Activated CD8-positive, alpha-beta T cell treated with anti-CD3 and anti-CD28 coated beads, Interleukin-2, amount 10 ng/mL, durations not matched to agents 7 days and 5 days (primary cell): ENCODE data around the gene ZBTB21. TPM values are rescaled to one million over a fixed set of nuclear protein-coding genes. Genes with fewer than 3 reads are reported as not detected.
A peak's percentile ranks its signal among the peaks of the same experiment; 100 is the strongest.

Experiments
- ATAC-seq: fragments of 150-1000 bp; cut with Tn5 transposase; one replicate; pipeline ENCODE4 v1.10.0; 2021; ENCODE audit warnings: moderate library complexity
- CTCF ChIA-PET: fragments of 350-600 bp; sonication (Branson Sonifier 250); formaldehyde crosslinking; loops from one replicate; lab custom pipeline; 2021; ENCODE audit warnings: antibody characterized with exemption; lab: Charles Lee
- POLR2A ChIA-PET: fragments of 350-600 bp; sonication (Branson Sonifier 250); formaldehyde crosslinking; loops from one replicate; lab custom pipeline; 2021; ENCODE audit warnings: antibody characterized with exemption; lab: Charles Lee
- DNase-seq: peaks from one replicate; pipeline ENCODE4 v3.0.0-alpha.2; 2020
- H3K27ac Mint-ChIP-seq: one replicate; pipeline ENCODE4 v1.8.0; 2021; ENCODE audit warnings: mild to moderate bottlenecking, mixed read lengths
- H3K27me3 Mint-ChIP-seq: one replicate; pipeline ENCODE4 v1.8.0; 2021; ENCODE audit warnings: low read depth, mixed read lengths
- H3K36me3 Mint-ChIP-seq: one replicate; pipeline ENCODE4 v1.8.0; 2021; ENCODE audit warnings: low read depth, mixed read lengths
- H3K4me1 Mint-ChIP-seq: one replicate; pipeline ENCODE4 v1.8.0; 2021; ENCODE audit warnings: low read depth, mixed read lengths
- H3K4me3 Mint-ChIP-seq: one replicate; pipeline ENCODE4 v1.8.0; 2021; ENCODE audit warnings: mild to moderate bottlenecking, mixed read lengths
- H3K9me3 Mint-ChIP-seq: one replicate; pipeline ENCODE4 v1.8.0; 2022; ENCODE audit warnings: mixed read lengths; ENCODE audit not compliant: insufficient read depth
- total RNA-seq, 2 experiments: library from RNA; stranded (reverse); gene quantifications; one replicate each; pipeline ENCODE4 v1.2.3, GENCODE V29; 2021

ZBTB21 gene
- total RNA-seq, 2 experiments from 2014 or later, result 19.5 to 23.6 TPM

DNA sequence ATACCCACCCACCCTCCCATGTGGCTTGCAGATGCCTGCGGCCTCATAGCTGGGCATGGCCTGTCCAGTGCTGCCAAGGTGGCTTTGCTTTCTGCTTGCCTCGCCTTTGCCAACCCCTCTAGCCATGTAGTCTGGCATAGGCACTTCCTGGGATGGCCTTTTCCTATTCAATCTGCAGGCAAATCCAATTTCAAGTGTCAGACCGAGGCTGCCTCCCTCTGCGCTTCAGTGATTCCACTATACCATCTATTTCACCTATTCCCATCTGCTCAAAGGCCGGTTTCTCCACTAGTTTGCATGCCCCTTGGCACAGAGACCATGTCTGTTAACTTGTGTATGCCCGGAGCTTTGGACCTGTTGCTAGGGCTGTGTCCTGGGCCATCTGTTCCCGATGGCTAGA lies 3.8 kb upstream of the ZBTB21 start:
- DNase-seq (no peak), ATAC-seq (no peak)
- Mint-ChIP-seq H3K4me1 (peaks cover 4% of the 10 kb centered on the region), H3K9me3 (no peaks in the 10 kb centered on the region), H3K4me3 (no peak overlapping the region), H3K27ac (no peak overlapping the region), H3K27me3 (peaks cover 23% of the 10 kb centered on the region), H3K36me3 (peaks cover 2% of the 10 kb centered on the region)
- ChIA-PET CTCF (interaction anchor here (0.7 kb wide), 1 partner anchor 194 kb away, joined by 3 read pairs; no protein-coding TSS in a partner anchor), POLR2A (no interaction called here)

- Mint-ChIP-seq H3K4me1 (peaks cover 9% of the 10 kb centered on the region), H3K27me3 (peaks cover 23% of the 10 kb centered on the region), H3K9me3 (no peaks in the 10 kb centered on the region), H3K27ac (no peak overlapping the region), H3K36me3 (peaks cover 2% of the 10 kb centered on the region), H3K4me3 (no peak overlapping the region)
- no peak for DNase-seq
- ChIA-PET CTCF (interaction anchor here (2.7 kb wide), 1 partner anchor 94 kb away, joined by 12 read pairs; no protein-coding TSS in a partner anchor), POLR2A (interaction anchor here (0.7 kb wide), 1 partner anchor 11 kb away, joined by 3 read pairs; no protein-coding TSS in a partner anchor)
- ATAC-seq, result no peak
Observed at GRCh38 chr21:42013376-42013775, 3.2 kb upstream of the ZBTB21 start.

GRCh38 chr21:42012763-42013329 lies 2.7 kb upstream of the ZBTB21 start:
- H3K36me3 Mint-ChIP-seq, result peaks cover 4% of the 10 kb centered on the region
- no peak for ATAC-seq
- POLR2A ChIA-PET, result interaction anchor here (0.5 to 0.7 kb wide), 2 partner anchors 10 to 106 kb away, joined by 3 read pairs; no protein-coding TSS in a partner anchor
- no peaks in the 10 kb centered on the region for H3K9me3 Mint-ChIP-seq
- CTCF ChIA-PET, result interaction anchor here (1.0 to 2.7 kb wide), 3 partner anchors 95 to 135 kb away, joined by 3 to 12 read pairs (median 4); no protein-coding TSS in a partner anchor
- peaks cover 23% of the 10 kb centered on the region for H3K27me3 Mint-ChIP-seq
- H3K27ac Mint-ChIP-seq, result no peak overlapping the region
- DNase-seq, result no peak
- no peak overlapping the region for H3K4me3 Mint-ChIP-seq
- peaks cover 9% of the 10 kb centered on the region for H3K4me1 Mint-ChIP-seq

- no peak for DNase-seq
- no peak overlapping the region for H3K4me3 Mint-ChIP-seq
Observed at GRCh38 chr21:42012344-42012743, 2.2 kb upstream of the ZBTB21 start.

GRCh38 chr21:42010507-42011495 lies 641 bp upstream of the ZBTB21 start:
- Mint-ChIP-seq H3K27ac (peak overlapping the region; percentile 99), H3K27me3 (peaks cover 23% of the 10 kb centered on the region), H3K4me3 (peak overlapping the region; percentile 95), H3K9me3 (no peaks in the 10 kb centered on the region), H3K36me3 (peaks cover 16% of the 10 kb centered on the region), H3K4me1 (peaks cover 19% of the 10 kb centered on the region)
- ATAC-seq, result peak; percentile 5
- POLR2A ChIA-PET, result interaction anchor here (0.6 to 2.4 kb wide), 6 partner anchors 50 to 583 kb away, joined by 4 to 15 read pairs (median 5); no protein-coding TSS in a partner anchor
- DNase-seq, result peak; percentile 42
- CTCF ChIA-PET, result interaction anchor here (0.7 to 2.7 kb wide), 5 partner anchors 8 to 133 kb away, joined by 3 to 12 read pairs (median 4); no protein-coding TSS in a partner anchor

More at GRCh38 chr21:42012344-42012743, 2.2 kb upstream of the ZBTB21 start:
- CTCF ChIA-PET, result interaction anchor here (1.0 to 2.7 kb wide), 4 partner anchors 10 to 135 kb away, joined by 3 to 12 read pairs (median 4); no protein-coding TSS in a partner anchor
- ATAC-seq, result no peak
- Mint-ChIP-seq H3K4me1 (peaks cover 13% of the 10 kb centered on the region), H3K27ac (no peak overlapping the region), H3K36me3 (peaks cover 9% of the 10 kb centered on the region), H3K9me3 (no peaks in the 10 kb centered on the region), H3K27me3 (peaks cover 23% of the 10 kb centered on the region)
- POLR2A ChIA-PET, result interaction anchor here (0.5 kb wide), 1 partner anchor 106 kb away, joined by 3 read pairs; no protein-coding TSS in a partner anchor

GRCh38 chr21:42009018-42009830 lies 936 bp downstream of the ZBTB21 start:
- H3K9me3 Mint-ChIP-seq, result no peaks in the 10 kb centered on the region
- peak; percentile 18 for ATAC-seq
- H3K4me1 Mint-ChIP-seq, result peaks cover 22% of the 10 kb centered on the region
- ChIA-PET CTCF (interaction anchor here (0.8 to 5.2 kb wide), 4 partner anchors 52 to 131 kb away, joined by 3 to 32 read pairs (median 4); no protein-coding TSS in a partner anchor), POLR2A (interaction anchor here (0.8 to 2.4 kb wide), 3 partner anchors 54 to 86 kb away, joined by 3 to 15 read pairs (median 4); no protein-coding TSS in a partner anchor)
- peak overlapping the region; percentile 80 for H3K4me3 Mint-ChIP-seq
- H3K27me3 Mint-ChIP-seq, result peaks cover 23% of the 10 kb centered on the region
- peak; percentile 51 for DNase-seq
- peaks cover 21% of the 10 kb centered on the region for H3K36me3 Mint-ChIP-seq
- H3K27ac Mint-ChIP-seq, result peak overlapping the region; percentile 68

- Mint-ChIP-seq H3K4me1 (peaks cover 32% of the 10 kb centered on the region), H3K27ac (no peak overlapping the region), H3K27me3 (peaks cover 9% of the 10 kb centered on the region), H3K9me3 (no peaks in the 10 kb centered on the region), H3K36me3 (peaks cover 22% of the 10 kb centered on the region), H3K4me3 (no peak overlapping the region)
- ATAC-seq (no peak), DNase-seq (no peak)
- ChIA-PET POLR2A (interaction anchor here (1.2 kb wide), 1 partner anchor 535 kb away, joined by 3 read pairs; no protein-coding TSS in a partner anchor), CTCF (interaction anchor here (0.5 to 5.2 kb wide), 2 partner anchors 92 to 100 kb away, joined by 3 to 32 read pairs; no protein-coding TSS in a partner anchor)
Observed at GRCh38 chr21:42007356-42007940, 2.7 kb downstream of the ZBTB21 start.

- no peak for ATAC-seq
Observed at GRCh38 chr21:42006765-42007164, 3.4 kb downstream of the ZBTB21 start.

DNA sequence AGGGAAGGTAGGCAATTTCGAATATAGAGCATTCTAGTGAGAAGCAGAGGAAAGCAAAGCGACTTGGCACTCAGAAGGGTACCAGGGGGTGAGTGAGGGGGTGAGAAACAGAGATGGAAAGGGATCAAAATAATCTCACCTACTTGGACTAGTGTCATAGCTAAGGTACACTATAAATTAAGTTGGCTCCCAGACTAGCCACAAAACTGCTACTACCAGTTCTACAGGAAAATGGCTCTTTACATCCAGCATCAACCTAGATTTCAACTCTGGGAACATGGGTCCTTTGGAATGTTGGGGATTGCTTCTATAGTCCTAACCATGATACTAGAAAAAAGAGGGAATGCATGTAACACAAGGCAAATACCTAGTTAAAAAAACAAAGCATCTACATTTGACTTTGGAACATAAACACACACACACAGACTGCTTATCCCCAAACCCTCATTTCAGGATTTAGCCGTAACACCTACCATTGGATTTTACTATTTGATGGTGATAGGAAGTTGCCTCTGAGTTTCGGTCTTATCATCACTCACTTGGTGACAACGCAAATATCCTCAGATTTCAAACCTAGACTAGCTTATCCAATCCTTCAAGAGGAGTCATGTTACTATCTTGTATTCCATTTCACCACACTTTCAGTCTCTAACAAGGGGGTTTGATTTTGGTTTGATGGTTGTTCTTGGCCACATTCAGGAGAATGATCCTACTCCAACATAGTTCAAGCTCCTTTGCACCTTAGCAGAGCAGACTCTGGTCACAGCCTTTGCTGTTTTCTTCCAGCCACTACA lies 5.6 kb downstream of the ZBTB21 start:
- H3K27ac Mint-ChIP-seq, result no peak overlapping the region
- H3K9me3 Mint-ChIP-seq, result no peaks in the 10 kb centered on the region
- ATAC-seq (no peak), DNase-seq (peak; percentile 13)
- peaks cover 40% of the 10 kb centered on the region for H3K36me3 Mint-ChIP-seq
- H3K27me3 Mint-ChIP-seq, result no peaks in the 10 kb centered on the region
- CTCF ChIA-PET, result interaction anchor here (0.7 to 5.2 kb wide), 4 partner anchors 58 to 188 kb away, joined by 3 to 32 read pairs (median 6); no protein-coding TSS in a partner anchor
- POLR2A ChIA-PET, result interaction anchor here (1.8 kb wide), 1 partner anchor 126 kb away, joined by 5 read pairs; the partner anchor contains the start of gene PRDM15
- no peak overlapping the region for H3K4me3 Mint-ChIP-seq
- H3K4me1 Mint-ChIP-seq, result peaks cover 36% of the 10 kb centered on the region

More at GRCh38 chr21:42006765-42007164, 3.4 kb downstream of the ZBTB21 start:
- Mint-ChIP-seq H3K27me3 (peaks cover 4% of the 10 kb centered on the region), H3K36me3 (peaks cover 27% of the 10 kb centered on the region), H3K4me3 (no peak overlapping the region), H3K27ac (no peak overlapping the region), H3K9me3 (no peaks in the 10 kb centered on the region), H3K4me1 (peaks cover 36% of the 10 kb centered on the region)
- POLR2A ChIA-PET, result interaction anchor here (0.7 to 1.8 kb wide), 4 partner anchors 65 to 535 kb away, joined by 3 to 5 read pairs (median 3); partner anchors contain the start of gene PRDM15
- no peak for DNase-seq
- CTCF ChIA-PET, result interaction anchor here (5.2 kb wide), 1 partner anchor 101 kb away, joined by 32 read pairs; no protein-coding TSS in a partner anchor
